ENCODE measurements around the gene CCDC172.

Gene CCDC172

DNA sequence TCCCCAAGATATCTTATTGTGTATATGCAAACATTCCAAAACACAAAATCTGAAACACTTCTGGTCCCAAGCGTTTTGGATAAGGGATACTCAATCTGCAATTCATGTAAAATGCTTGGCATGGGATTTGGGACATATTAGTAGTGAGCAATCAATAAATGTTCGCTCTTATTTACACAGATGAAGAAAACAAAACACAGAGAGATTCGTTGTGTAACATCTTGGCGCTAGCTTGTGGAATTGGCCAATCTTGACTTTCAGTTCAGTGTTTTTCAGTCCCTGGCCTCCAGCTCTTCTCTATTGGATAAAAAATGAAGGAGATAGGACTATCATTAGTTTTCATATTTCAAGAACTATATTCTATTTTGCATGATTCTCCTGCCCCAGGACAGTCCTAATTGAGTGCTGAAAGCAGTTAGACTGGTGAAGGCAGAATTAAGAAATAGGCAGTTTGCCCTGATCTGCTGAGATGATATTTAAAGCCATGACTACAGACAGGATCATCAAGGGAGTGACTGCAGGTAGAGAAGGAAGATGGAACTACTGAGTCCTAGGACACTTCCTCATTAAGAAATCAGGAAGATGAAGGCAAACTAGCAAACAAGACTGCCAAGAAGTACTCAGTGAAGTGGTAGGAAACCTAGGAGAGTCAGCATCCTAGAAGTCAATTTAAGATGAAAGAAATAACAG lies 105.2 kb downstream of the CCDC172 start:
- Mint-ChIP-seq H3K27me3 (peaks cover 3% of the 10 kb centered on the region), H3K4me1 (no peaks in the 10 kb centered on the region), H3K36me3 (no peaks in the 10 kb centered on the region), H3K9me3 (no peaks in the 10 kb centered on the region), H3K4me3 (no peak overlapping the region), H3K27ac (no peak overlapping the region)
- DNase-seq (ENCODE audit: low spot score in 2 of 2) (no peak), ATAC-seq (ENCODE audit: low read depth) (no peak)
